A673 (cell line): ENCODE results near the gene GRM5.

Source experiments
- CTCF ChIP-seq: fragments of 300-800, 200-600 bp; sonication (generic); conservative IDR thresholded peaks from 2 replicates; pipeline ENCODE4 v1.5.1; 2017; ENCODE audit warnings: low read depth, mild to moderate bottlenecking, antibody characterized with exemption, low read length, moderate library complexity, mixed read lengths
- EZH2 ChIP-seq: fragments of 200-600 bp; sonication (generic); IDR thresholded peaks from 2 replicates; pipeline ENCODE4 v1.6.1; 2017; ENCODE audit warnings: borderline replicate concordance, low read depth, mild to moderate bottlenecking, mixed read lengths, antibody characterized with exemption, low read length; ENCODE audit not compliant: poor library complexity, severe bottlenecking

GRCh38 chr11:88886796-88887195, 179.0 kb downstream of the GRM5 start:
- TF ChIP-seq EZH2 (no peak), CTCF (0 out of 2 replicates have a peak, but pooled peaks have one; percentile 29)
